HEK293 (cell line): ENCODE measurements around the gene GSK3B.

Experiments
- CTCF ChIA-PET: fragments of 350-600 bp; formaldehyde crosslinking; extraction: SDS; loops from one replicate; lab custom pipeline; 2021; ENCODE audit warnings: antibody characterized with exemption; lab: Yijun Ruan, JAX
- POLR2A ChIA-PET: fragments of 300-600 bp; formaldehyde crosslinking; extraction: SDS; loops from one replicate; lab custom pipeline; 2020; ENCODE audit warnings: antibody characterized with exemption, inconsistent platforms; lab: Yijun Ruan, JAX
- H3K27ac ChIP-seq: fragments of 200-500 bp; sonication (Bioruptor generic); 2 replicates; pipeline ENCODE4 v1.5.1; 2014; ENCODE audit warnings: low read depth, low read length, control low read depth, inconsistent platforms; ENCODE audit errors: extremely low read depth
- H3K36me3 ChIP-seq, 2 experiments: fragments of 200-500 bp in 1 of 2; sonication (Bioruptor generic) in 1 of 2; 1 replicate in 1 of 2; 2 replicates in 1 of 2; pipeline ENCODE4 v1.5.1; 2014 to 2017; ENCODE audit warnings: inconsistent platforms in 2 of 2, low read length in 2 of 2; ENCODE audit not compliant: control insufficient read depth in 2 of 2, insufficient read depth in 1 of 2
- H3K4me1 ChIP-seq: fragments of 200-500 bp; sonication (Bioruptor generic); 2 replicates; pipeline ENCODE4 v1.5.1; 2014; ENCODE audit warnings: mild to moderate bottlenecking, low read length, inconsistent platforms; ENCODE audit not compliant: control insufficient read depth, insufficient read depth
- H3K4me3 ChIP-seq: 2 replicates; pipeline ENCODE4 v1.5.1; 2011; ENCODE audit warnings: low read depth, mild to moderate bottlenecking, control low read depth, low read length, moderate library complexity
- H3K9me3 ChIP-seq: fragments of 200-500 bp; sonication (Bioruptor generic); 2 replicates; pipeline ENCODE4 v1.5.1; 2014; ENCODE audit warnings: low read depth, low read length, inconsistent platforms; ENCODE audit not compliant: control insufficient read depth, insufficient read depth
- GLIS1 ChIP-seq: fragments of 450-650 bp; formaldehyde crosslinking; IDR thresholded peaks from 2 replicates; pipeline ENCODE4 v1.5.1; 2016; ENCODE audit warnings: missing biosample characterization, missing genetic modification characterization
- HOXA7 ChIP-seq: sonication (generic); formaldehyde crosslinking; IDR thresholded peaks from 2 replicates; pipeline ENCODE4 v1.8.1; 2022; ENCODE audit warnings: missing genetic modification reagents, borderline replicate concordance
- PBX3 ChIP-seq: sonication (generic); formaldehyde crosslinking; IDR thresholded peaks from 2 replicates; pipeline ENCODE4 v1.8.1; 2022; ENCODE audit warnings: mild to moderate bottlenecking, moderate library complexity, missing genetic modification reagents
- PRDM4 ChIP-seq: fragments of 450-650 bp; formaldehyde crosslinking; IDR thresholded peaks from 2 replicates; pipeline ENCODE4 v1.5.1; 2017; ENCODE audit warnings: missing biosample characterization, missing genetic modification characterization
- SCRT2 ChIP-seq: fragments of 450-650 bp; formaldehyde crosslinking; IDR thresholded peaks from 2 replicates; pipeline ENCODE4 v1.5.1; 2016; ENCODE audit warnings: missing biosample characterization, missing genetic modification characterization
- SETDB1 ChIP-seq: IDR thresholded peaks from one replicate; pipeline ENCODE4 v1.6.1; 2017; ENCODE audit warnings: mild to moderate bottlenecking, low read length, moderate library complexity, mixed read lengths; ENCODE audit not compliant: insufficient read length
- TCF7L2 ChIP-seq: IDR thresholded peaks from 2 replicates; pipeline ENCODE4 v1.6.1; 2011; ENCODE audit warnings: low read depth, mild to moderate bottlenecking, inconsistent platforms, low read length, moderate library complexity, borderline replicate concordance
- WT1 ChIP-seq: fragments of 450-650 bp; formaldehyde crosslinking; IDR thresholded peaks from 2 replicates; pipeline ENCODE4 v1.5.1; 2016; ENCODE audit warnings: missing biosample characterization, missing genetic modification characterization
- ZBTB17 ChIP-seq: fragments of 450-650 bp; formaldehyde crosslinking; IDR thresholded peaks from 2 replicates; pipeline ENCODE4 v1.5.1; 2016; ENCODE audit warnings: missing biosample characterization, missing genetic modification characterization
- ZEB2 ChIP-seq: fragments of 450-650 bp; formaldehyde crosslinking; IDR thresholded peaks from 2 replicates; pipeline ENCODE4 v1.5.1; 2016; ENCODE audit warnings: missing biosample characterization, missing genetic modification characterization
- ZFP3 ChIP-seq: fragments of 450-650 bp; formaldehyde crosslinking; IDR thresholded peaks from 2 replicates; pipeline ENCODE4 v1.5.1; 2016; ENCODE audit warnings: low read depth, missing biosample characterization, missing genetic modification characterization
- ZNF133 ChIP-seq: fragments of 450-650 bp; formaldehyde crosslinking; IDR thresholded peaks from 2 replicates; pipeline ENCODE4 v1.5.1; 2016; ENCODE audit warnings: missing biosample characterization, missing genetic modification characterization
- ZNF155 ChIP-seq: fragments of 450-650 bp; formaldehyde crosslinking; IDR thresholded peaks from 2 replicates; pipeline ENCODE4 v1.5.1; 2016; ENCODE audit warnings: missing biosample characterization, missing genetic modification characterization
- ZNF174 ChIP-seq: fragments of 450-650 bp; formaldehyde crosslinking; IDR thresholded peaks from 2 replicates; pipeline ENCODE4 v1.5.0; 2017; ENCODE audit warnings: missing biosample characterization, mild to moderate bottlenecking, missing genetic modification characterization
- ZNF18 ChIP-seq: fragments of 450-650 bp; formaldehyde crosslinking; IDR thresholded peaks from 2 replicates; pipeline ENCODE4 v1.5.1; 2016; ENCODE audit warnings: missing biosample characterization, missing genetic modification characterization
- ZNF2 ChIP-seq: fragments of 450-650 bp; formaldehyde crosslinking; IDR thresholded peaks from 2 replicates; pipeline ENCODE4 v1.5.1; 2016; ENCODE audit warnings: missing biosample characterization, missing genetic modification characterization
- ZNF280D ChIP-seq: fragments of 450-650 bp; formaldehyde crosslinking; IDR thresholded peaks from 2 replicates; pipeline ENCODE4 v1.5.1; 2016; ENCODE audit warnings: missing biosample characterization, missing genetic modification characterization
- ZNF302 ChIP-seq: fragments of 450-650 bp; formaldehyde crosslinking; IDR thresholded peaks from 2 replicates; pipeline ENCODE4 v1.5.1; 2016; ENCODE audit warnings: missing biosample characterization, missing genetic modification characterization, low read depth
- ZNF311 ChIP-seq: fragments of 450-650 bp; formaldehyde crosslinking; IDR thresholded peaks from 2 replicates; pipeline ENCODE4 v1.5.1; 2017; ENCODE audit warnings: missing biosample characterization, missing genetic modification characterization, borderline replicate concordance
- ZNF366 ChIP-seq: fragments of 450-650 bp; formaldehyde crosslinking; conservative IDR thresholded peaks from 2 replicates; pipeline ENCODE4 v1.5.1; 2016; ENCODE audit warnings: missing biosample characterization, missing genetic modification characterization
- ZNF398 ChIP-seq: fragments of 450-650 bp; formaldehyde crosslinking; IDR thresholded peaks from 2 replicates; pipeline ENCODE4 v1.5.1; 2017; ENCODE audit warnings: missing biosample characterization, missing genetic modification characterization
- ZNF416 ChIP-seq: fragments of 450-650 bp; formaldehyde crosslinking; IDR thresholded peaks from 2 replicates; pipeline ENCODE4 v1.5.1; 2016; ENCODE audit warnings: missing biosample characterization, missing genetic modification characterization
- ZNF423 ChIP-seq: fragments of 450-650 bp; formaldehyde crosslinking; IDR thresholded peaks from 2 replicates; pipeline ENCODE4 v1.5.1; 2016; ENCODE audit warnings: missing biosample characterization, missing genetic modification characterization
- ZNF571 ChIP-seq: fragments of 450-650 bp; formaldehyde crosslinking; IDR thresholded peaks from 2 replicates; pipeline ENCODE4 v1.5.0; 2017; ENCODE audit warnings: missing biosample characterization, missing genetic modification characterization
- ZNF610 ChIP-seq: fragments of 450-650 bp; formaldehyde crosslinking; IDR thresholded peaks from 2 replicates; pipeline ENCODE4 v1.5.1; 2016; ENCODE audit warnings: missing biosample characterization, missing genetic modification characterization, borderline replicate concordance
- ZNF621 ChIP-seq: fragments of 450-650 bp; formaldehyde crosslinking; IDR thresholded peaks from 2 replicates; pipeline ENCODE4 v1.5.1; 2017; ENCODE audit warnings: missing biosample characterization, missing genetic modification characterization
- ZNF623 ChIP-seq: fragments of 450-650 bp; formaldehyde crosslinking; IDR thresholded peaks from 2 replicates; pipeline ENCODE4 v1.5.1; 2016; ENCODE audit warnings: missing biosample characterization, missing genetic modification characterization
- ZNF624 ChIP-seq: fragments of 450-650 bp; formaldehyde crosslinking; IDR thresholded peaks from 2 replicates; pipeline ENCODE4 v1.5.1; 2017; ENCODE audit warnings: missing biosample characterization, missing genetic modification characterization

Gene GSK3B

GRCh38 chr3:120093911-120094775 is at the start of gene GSK3B:
Gene GSK3B (minus strand): TSS chr3:120094447. CDS start chr3:120093434, 1,013 bp downstream.
- ChIA-PET CTCF (interaction anchor here (2.2 kb wide), 1 partner anchor 202 kb away, joined by 9 read pairs; no protein-coding TSS in a partner anchor), POLR2A (interaction anchor here (0.7 to 3.4 kb wide), 25 partner anchors 10 to 631 kb away, joined by 3 to 30 read pairs (median 4); partner anchors contain the start of genes COX17, FSTL1, LRRC58 and NDUFB4)
- Histone ChIP-seq H3K9me3 (no peaks in the 10 kb centered on the region), H3K36me3 (peaks cover 5 to 9% of the 10 kb centered on the region in 2 experiments; a peak in 2 of 3 replicates), H3K27ac (peak within 1 kb of the TSS; percentile 99), H3K4me1 (no peaks in the 10 kb centered on the region; the same call in 1 of the 2 replicates), H3K4me3 (peak within 1 kb of the TSS; percentile 85)
- TF ChIP-seq ZNF133 (no peak), ZNF571 (tag by site-specific recombination) (no peak), WT1 (tag by site-specific recombination) (peak; percentile 9; the same call in 1 of the 2 replicates), ZNF311 (tag by site-specific recombination) (no peak), SCRT2 (peak; percentile 60), ZNF280D (tag by site-specific recombination) (no peak), ZNF623 (tag by site-specific recombination) (no peak), ZNF302 (tag by site-specific recombination) (no peak), ZNF155 (tag by site-specific recombination) (no peak), PRDM4 (tag by site-specific recombination) (no peak), ZNF174 (tag by site-specific recombination) (no peak), ZNF366 (tag by site-specific recombination) (no peak), TCF7L2 (no peak), ZNF416 (tag by site-specific recombination) (no peak), HOXA7 (CRISPR knock-in tag) (no peak), ZNF398 (tag by site-specific recombination) (peak; percentile 75), ZBTB17 (tag by site-specific recombination) (no peak), ZNF18 (tag by site-specific recombination) (no peak), ZNF610 (peak; percentile 44; the same call in 1 of the 2 replicates), ZNF423 (tag by site-specific recombination) (0 out of 2 replicates have a peak, but pooled peaks have one; percentile 36), ZEB2 (tag by site-specific recombination) (0 out of 2 replicates have a peak, but pooled peaks have one; percentile 57), ZFP3 (no peak), ZNF2 (tag by site-specific recombination) (no peak), ZNF624 (no peak), ZNF621 (tag by site-specific recombination) (no peak), SETDB1 (no peak), PBX3 (no peak), GLIS1 (tag by site-specific recombination) (peak; percentile 26; the same call in 1 of the 2 replicates)
